GM18505 (cell line): ENCODE results near the gene L3MBTL4.

Source experiments
- ATAC-seq: cut with Tn5 transposase; IDR thresholded peaks from one replicate; pipeline ENCODE4 v1.9.1; 2021; ENCODE audit not compliant: unreplicated experiment
- POLR2A ChIP-seq: IDR thresholded peaks from 4 replicates; pipeline ENCODE4 v1.6.1; 2011; ENCODE audit warnings: borderline replicate concordance; ENCODE audit not compliant: insufficient read depth, insufficient read length; ENCODE audit errors: extremely low read depth

Gene L3MBTL4

GRCh38 chr18:6031002-6031401 lies 383.7 kb downstream of the L3MBTL4 start:
- no peak for ATAC-seq
- no peak for TF ChIP-seq POLR2A

GRCh38 chr18:6024745-6025248 lies 389.9 kb downstream of the L3MBTL4 start:
- no peak for ATAC-seq

GRCh38 chr18:6023551-6023950 lies 391.2 kb downstream of the L3MBTL4 start:
- no peak for ATAC-seq
- no peak for TF ChIP-seq POLR2A

More at GRCh38 chr18:6024745-6025248, 389.9 kb downstream of the L3MBTL4 start:
- TF ChIP-seq POLR2A, result no peak

GRCh38 chr18:6022845-6023244 lies 391.9 kb downstream of the L3MBTL4 start:
- TF ChIP-seq POLR2A, result no peak
- ATAC-seq, result no peak

GRCh38 chr18:6022074-6022444 lies 392.7 kb downstream of the L3MBTL4 start:
- ATAC-seq, result peak; percentile 74
- TF ChIP-seq POLR2A, result no peak

- ATAC-seq, result peak; percentile 21
- TF ChIP-seq POLR2A, result no peak
Observed at GRCh38 chr18:6021306-6022073, 393.2 kb downstream of the L3MBTL4 start.

- no peak for TF ChIP-seq POLR2A
- no peak for ATAC-seq
Observed at GRCh38 chr18:6018671-6019070, 396.0 kb downstream of the L3MBTL4 start.

GRCh38 chr18:6017171-6017570 lies 397.5 kb downstream of the L3MBTL4 start:
- no peak for ATAC-seq
- TF ChIP-seq POLR2A, result no peak

- no peak for TF ChIP-seq POLR2A
- ATAC-seq, result no peak
Observed at GRCh38 chr18:6015364-6015763, 399.3 kb downstream of the L3MBTL4 start.

GRCh38 chr18:6013171-6013810 lies 401.4 kb downstream of the L3MBTL4 start:
- no peak for TF ChIP-seq POLR2A
- ATAC-seq, result no peak

- TF ChIP-seq POLR2A, result no peak
- ATAC-seq, result no peak
Observed at GRCh38 chr18:6010921-6011320, 403.8 kb downstream of the L3MBTL4 start.

GRCh38 chr18:6010284-6010683 lies 404.4 kb downstream of the L3MBTL4 start:
- ATAC-seq, result no peak
- no peak for TF ChIP-seq POLR2A

GRCh38 chr18:6009756-6010155 lies 405.0 kb downstream of the L3MBTL4 start:
- TF ChIP-seq POLR2A, result no peak
- no peak for ATAC-seq

GRCh38 chr18:6004683-6005082 lies 410.0 kb downstream of the L3MBTL4 start:
- ATAC-seq, result peak; percentile 94
- TF ChIP-seq POLR2A, result no peak

GRCh38 chr18:6004119-6004518 lies 410.6 kb downstream of the L3MBTL4 start:
- peak; percentile 78 for ATAC-seq
- TF ChIP-seq POLR2A, result no peak

- TF ChIP-seq POLR2A, result no peak
Observed at GRCh38 chr18:6001867-6002266, 412.8 kb downstream of the L3MBTL4 start.

More at GRCh38 chr18:6001867-6002266, 412.8 kb downstream of the L3MBTL4 start:
- ATAC-seq, result no peak
